Lower leg skin (tissue), 4 donors: ENCODE data around the gene INPP4B. TPM values are rescaled to one million over a fixed set of nuclear protein-coding genes. Genes with fewer than 3 reads are reported as not detected.

Source experiments
- DNase-seq, 2 donors: peaks; one replicate each; pipeline ENCODE4 v3.0.0-alpha.2; 2019; ENCODE audit warnings: low spot score in 2 of 2
- H3K4me3 ChIP-seq: fragments of 200-600 bp; sonication (generic); 2 replicates; pipeline ENCODE4 v1.5.1; 2017; ENCODE audit warnings: mild to moderate bottlenecking, low read depth; ENCODE audit not compliant: poor library complexity, severe bottlenecking
- POLR2A ChIP-seq, 2 donors: fragments of 450-650 bp; IDR thresholded peaks; one replicate each; pipeline ENCODE4 v1.6.1; 2016 to 2017; ENCODE audit warnings: antibody characterized with exemption in 2 of 2, mild to moderate bottlenecking in 1 of 2, moderate library complexity in 1 of 2
- WGBS, 2 donors: methylation state at CpG; one replicate each; pipeline ENCODE4 v1.1.5; 2018; 5-methylcytosine and 5-hydroxymethylcytosine counted together
- intact Hi-C: fragments of 100-400 bp; cut with DNase I; formaldehyde crosslinking; loops from one replicate; pipeline ENCODE4 v1.15.0; 2023; ENCODE audit warnings: low total_unique reads
- total RNA-seq, 4 donors: library from RNA; depleted of rRNA; stranded (reverse); fragments of >200 nt; gene quantifications; one replicate each; pipeline ENCODE4 v1.1.0, GENCODE V29; 2016
- TF ChIP-seq, protein P1 (sequence below), 3 donors: fragments of 450-650 bp; IDR thresholded peaks; one replicate each; pipeline ENCODE4 v1.5.1; 2016; ENCODE audit warnings: antibody characterized with exemption in 3 of 3, mild to moderate bottlenecking in 3 of 3, moderate library complexity in 2 of 3

Gene INPP4B
- total RNA-seq, 4 donors from 2014 or later, result 7.6 to 18.5 (median 17.6) TPM

DNA sequence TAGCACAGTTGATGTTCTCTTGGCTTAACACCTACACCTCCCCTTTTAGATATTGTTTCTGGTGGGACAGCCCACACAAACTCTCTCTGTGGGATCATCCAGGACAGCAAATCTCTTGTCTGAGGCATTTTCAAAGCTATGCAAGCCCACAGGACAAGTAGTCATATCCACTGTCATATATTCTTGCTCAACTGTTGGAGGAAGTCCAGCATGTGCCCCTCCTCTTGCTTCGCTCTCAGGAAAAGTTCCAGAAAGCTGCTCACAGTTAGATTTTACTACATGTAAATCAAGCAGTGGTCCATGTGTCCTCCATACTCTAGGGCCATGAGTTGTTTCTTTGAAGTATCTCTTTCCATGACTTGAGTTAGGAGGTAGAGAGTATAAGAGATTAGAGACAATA, 260.7 kb downstream of the INPP4B start:
- WGBS, 2 donors, result 86 to 95% methylated on average over 1 of the region's 1 CpG
- H3K4me3 ChIP-seq, result no peak overlapping the region
- intact Hi-C loops, result no loop called here
- no peak for DNase-seq
- TF ChIP-seq, protein P1, sequence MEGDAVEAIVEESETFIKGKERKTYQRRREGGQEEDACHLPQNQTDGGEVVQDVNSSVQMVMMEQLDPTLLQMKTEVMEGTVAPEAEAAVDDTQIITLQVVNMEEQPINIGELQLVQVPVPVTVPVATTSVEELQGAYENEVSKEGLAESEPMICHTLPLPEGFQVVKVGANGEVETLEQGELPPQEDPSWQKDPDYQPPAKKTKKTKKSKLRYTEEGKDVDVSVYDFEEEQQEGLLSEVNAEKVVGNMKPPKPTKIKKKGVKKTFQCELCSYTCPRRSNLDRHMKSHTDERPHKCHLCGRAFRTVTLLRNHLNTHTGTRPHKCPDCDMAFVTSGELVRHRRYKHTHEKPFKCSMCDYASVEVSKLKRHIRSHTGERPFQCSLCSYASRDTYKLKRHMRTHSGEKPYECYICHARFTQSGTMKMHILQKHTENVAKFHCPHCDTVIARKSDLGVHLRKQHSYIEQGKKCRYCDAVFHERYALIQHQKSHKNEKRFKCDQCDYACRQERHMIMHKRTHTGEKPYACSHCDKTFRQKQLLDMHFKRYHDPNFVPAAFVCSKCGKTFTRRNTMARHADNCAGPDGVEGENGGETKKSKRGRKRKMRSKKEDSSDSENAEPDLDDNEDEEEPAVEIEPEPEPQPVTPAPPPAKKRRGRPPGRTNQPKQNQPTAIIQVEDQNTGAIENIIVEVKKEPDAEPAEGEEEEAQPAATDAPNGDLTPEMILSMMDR (IDR thresholded peaks at IDR 0.05), result no peak
- TF ChIP-seq POLR2A (IDR thresholded peaks at IDR 0.05), result no peak

DNA sequence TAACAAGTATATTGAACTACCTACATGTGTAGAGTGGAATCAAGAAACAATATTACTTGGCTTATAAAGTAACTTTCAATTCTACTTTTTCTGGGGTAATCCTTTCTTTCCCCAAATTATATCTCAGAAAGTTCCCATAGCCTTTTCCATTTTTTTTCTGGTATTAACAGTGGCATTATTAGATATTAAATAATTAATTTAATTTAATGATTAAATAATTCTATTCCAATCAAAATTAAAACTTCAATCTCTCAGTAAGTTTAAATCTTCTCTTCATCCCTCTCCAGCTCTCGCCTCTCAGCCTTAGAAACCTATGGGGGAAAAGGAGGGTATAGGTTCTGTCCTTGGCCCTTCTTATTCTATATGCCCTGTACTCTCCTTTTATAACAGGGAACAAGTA, 262.4 kb downstream of the INPP4B start:
- 95 to 100% methylated on average over 1 of the region's 1 CpG for WGBS, 2 donors
- DNase-seq, result no peak
- no peak overlapping the region for H3K4me3 ChIP-seq
- TF ChIP-seq, protein P1 (IDR thresholded peaks at IDR 0.05), result no peak
- no peak for TF ChIP-seq POLR2A (IDR thresholded peaks at IDR 0.05)
- intact Hi-C loops, result no loop called here

DNA sequence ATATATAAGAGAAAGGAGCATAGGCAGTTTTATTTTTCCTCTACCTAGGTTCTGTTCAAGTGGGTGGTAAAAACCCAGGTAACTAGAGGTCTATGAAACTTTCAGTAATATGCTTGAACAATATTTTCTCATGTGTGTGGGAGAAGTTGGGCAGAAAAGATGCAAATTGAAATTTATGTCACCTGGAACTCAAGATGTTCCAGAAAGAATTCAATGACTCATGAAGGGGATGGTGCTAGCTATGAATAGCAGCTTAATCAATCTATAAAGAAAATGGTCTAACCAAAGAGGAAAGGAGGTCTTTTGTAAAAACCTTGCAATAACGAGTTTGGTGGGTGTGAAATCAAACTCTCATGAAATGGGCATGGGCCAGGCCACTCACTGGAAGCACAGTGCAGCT, 263.8 kb downstream of the INPP4B start:
- WGBS, 2 donors, result 66 to 69% methylated on average over 1 of the region's 1 CpG

DNA sequence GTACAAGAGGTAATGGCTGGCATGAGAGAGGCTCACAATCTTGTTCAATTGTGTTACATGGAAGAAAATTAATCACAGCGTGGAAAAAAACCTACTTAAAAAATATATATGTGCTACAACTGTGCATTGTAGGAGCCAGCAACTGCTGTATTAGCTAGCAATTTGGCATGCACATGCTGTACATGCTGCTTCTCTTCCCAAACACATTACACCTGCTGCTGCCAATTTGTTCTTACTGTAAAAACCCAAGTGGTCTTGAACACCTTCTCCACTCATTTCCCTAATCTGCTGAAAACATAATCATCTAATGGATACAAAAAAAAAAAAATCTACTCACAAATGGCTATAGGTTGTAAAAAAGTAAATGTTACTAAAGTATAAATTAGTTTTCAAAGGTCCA, 264.2 kb downstream of the INPP4B start:
- H3K4me3 ChIP-seq, result no peak overlapping the region
- TF ChIP-seq POLR2A (IDR thresholded peaks at IDR 0.05), result no peak
- TF ChIP-seq, protein P1 (IDR thresholded peaks at IDR 0.05), result no peak
- intact Hi-C loops, result no loop called here
- no peak for DNase-seq
- 94 to 100% methylated on average over 1 of the region's 1 CpG for WGBS, 2 donors

More for the DNA sequence above, 263.8 kb downstream of the INPP4B start:
- DNase-seq, result no peak
- no peak overlapping the region for H3K4me3 ChIP-seq
- TF ChIP-seq, protein P1 (IDR thresholded peaks at IDR 0.05), result no peak
- intact Hi-C loops, result no loop called here

DNA sequence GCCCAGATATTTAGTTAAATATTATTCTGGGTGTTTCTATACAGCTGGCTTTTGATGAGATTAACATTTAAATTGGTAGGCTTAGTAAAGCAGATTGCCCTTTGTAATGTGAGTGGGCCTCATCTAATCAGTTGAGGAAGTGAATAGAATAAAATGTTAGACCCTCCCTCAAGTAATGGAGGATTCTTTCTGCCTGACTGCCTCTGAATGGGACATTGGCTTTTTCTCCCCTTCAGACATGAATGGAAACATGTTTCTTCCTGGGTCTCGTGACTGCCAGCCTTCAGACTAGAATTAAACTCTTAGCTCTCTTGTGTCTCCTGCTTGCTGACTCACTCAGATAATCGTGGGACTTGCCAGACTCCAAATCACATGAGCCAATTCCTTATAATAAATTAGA, 266.7 kb downstream of the INPP4B start:
- no peak for DNase-seq
- 47 to 56% methylated on average over 2 of the region's 2 CpGs for WGBS, 2 donors
- intact Hi-C loops, result no loop called here
- H3K4me3 ChIP-seq, result no peak overlapping the region
- TF ChIP-seq, protein P1 (IDR thresholded peaks at IDR 0.05), result no peak
- no peak for TF ChIP-seq POLR2A (IDR thresholded peaks at IDR 0.05)

DNA sequence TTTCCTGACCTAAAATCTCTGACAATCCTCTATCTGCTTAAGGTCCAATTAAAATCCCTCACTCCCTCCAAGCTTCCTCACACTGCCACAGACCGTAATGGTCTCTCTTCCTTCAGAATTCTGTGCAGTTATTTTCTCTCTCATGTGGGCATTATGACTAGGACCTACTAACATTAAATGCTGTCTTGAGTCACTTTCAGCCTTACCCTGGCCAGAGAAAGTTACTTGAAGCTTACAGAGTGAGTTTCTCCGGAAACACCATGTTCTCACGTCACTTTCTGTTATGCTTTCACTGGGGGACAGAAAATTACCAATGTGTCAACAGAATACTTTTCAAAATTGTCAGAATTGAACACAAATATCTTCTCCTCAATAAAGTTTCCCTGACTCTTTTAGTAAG, 271.8 kb downstream of the INPP4B start:
- TF ChIP-seq POLR2A (IDR thresholded peaks at IDR 0.05), result no peak
- TF ChIP-seq, protein P1 (IDR thresholded peaks at IDR 0.05), result no peak
- 92 to 94% methylated on average over 3 of the region's 3 CpGs for WGBS, 2 donors
- DNase-seq, result no peak
- no peak overlapping the region for H3K4me3 ChIP-seq
- intact Hi-C loops, result no loop called here
